GM21576 (cell line): Measurements from ENCODE around the gene SKP1.
A peak's percentile ranks its signal among the peaks of the same experiment; 100 is the strongest.
"Not testable (repeated sequence)": the region's sequence is repeated elsewhere in the genome, so short reads cannot be mapped to it uniquely, and the experiment has no call there.

Source experiments
- ATAC-seq: cut with Tn5 transposase; IDR thresholded peaks from one replicate; pipeline ENCODE4 v1.9.1; 2021; ENCODE audit warnings: mild to moderate bottlenecking, moderate library complexity; ENCODE audit not compliant: unreplicated experiment

SKP1 gene

GRCh38 chr5:134176511-134177368 is at the start of gene SKP1:
SKP1 (minus strand) TSS chr5:134176950; CDS start chr5:134174022, 2,928 bp downstream.
- ATAC-seq: peak; percentile 74

DNA sequence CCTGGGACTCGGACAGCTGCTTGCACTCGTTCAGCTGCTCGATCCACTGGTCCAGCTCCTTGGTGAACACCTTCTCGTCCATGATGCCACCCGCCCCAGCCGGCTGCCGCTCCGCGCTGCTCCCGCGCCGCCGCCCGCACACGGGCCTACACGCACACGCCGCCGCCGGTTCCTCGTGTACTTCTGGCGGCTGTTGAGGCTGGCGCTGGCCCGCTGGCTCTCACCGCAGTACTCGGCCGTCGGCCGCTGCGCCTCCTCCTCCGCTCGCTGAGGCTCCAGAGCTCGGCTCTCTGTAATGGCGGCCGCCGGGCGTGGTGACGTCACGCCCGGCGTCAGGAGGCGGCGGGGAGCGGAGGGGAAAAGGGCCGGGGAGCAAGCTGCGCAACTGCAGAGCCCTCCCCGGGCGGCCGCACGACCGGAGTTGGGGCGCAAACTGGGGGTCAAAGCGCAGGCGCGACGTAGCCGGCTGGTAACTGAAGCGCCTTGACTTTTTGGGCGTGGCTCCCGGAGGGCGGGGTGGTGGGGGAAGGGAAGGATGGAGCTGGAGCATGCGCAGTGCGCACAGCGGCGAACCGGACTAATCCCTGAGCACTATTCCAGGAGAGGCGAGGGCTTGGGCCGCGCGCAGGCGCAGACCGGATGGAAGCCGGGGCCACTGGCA is 49.2 kb upstream of the SKP1 start, which contains the start of gene PPP2CA:
TSS of gene PPP2CA (minus strand) at position 294 of the 661 bp plus-strand sequence. CDS start at position 82, 212 bp downstream.
- peak; percentile 78 for ATAC-seq

GRCh38 chr5:134224888-134225779 is 48.4 kb upstream of the SKP1 start:
- ATAC-seq: peak; percentile 33

DNA sequence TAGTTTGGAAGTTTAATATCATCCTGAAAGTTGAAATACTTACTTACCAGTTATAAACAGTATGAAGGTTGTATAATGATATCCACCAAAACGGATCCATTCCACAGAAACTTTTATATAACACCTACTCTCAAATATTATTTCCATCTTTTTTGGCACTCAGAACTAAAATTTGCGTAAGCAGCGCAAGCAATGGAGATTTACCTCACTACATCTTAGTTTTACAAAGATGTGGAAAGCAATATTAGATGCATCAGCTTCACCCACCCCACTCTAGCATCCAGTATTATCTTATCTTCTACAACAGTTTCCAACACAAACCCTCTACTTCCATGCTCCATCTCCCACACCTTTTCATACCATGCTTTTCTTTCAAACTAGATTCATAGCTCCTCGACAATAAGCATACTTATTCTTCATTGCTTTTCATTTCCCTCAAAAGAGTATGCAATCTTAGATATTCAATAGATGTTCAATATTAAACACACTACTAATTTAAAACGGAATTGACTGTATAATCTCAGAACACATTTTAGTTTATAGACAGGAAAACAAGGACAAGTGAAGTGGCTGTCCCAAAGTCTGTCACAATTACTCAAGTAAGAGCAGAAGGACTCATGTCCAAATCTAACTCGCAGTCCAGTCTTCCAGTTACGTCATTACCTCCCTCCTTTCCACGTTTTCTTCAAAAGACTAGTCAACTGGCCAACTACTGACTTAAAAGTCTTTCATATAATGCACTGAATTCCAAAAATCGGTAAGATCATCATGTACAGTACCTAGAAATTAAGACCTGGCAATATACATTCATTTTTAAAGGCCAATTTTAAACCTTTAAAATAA is 46.9 kb upstream of the SKP1 start:
- no peak for ATAC-seq

DNA sequence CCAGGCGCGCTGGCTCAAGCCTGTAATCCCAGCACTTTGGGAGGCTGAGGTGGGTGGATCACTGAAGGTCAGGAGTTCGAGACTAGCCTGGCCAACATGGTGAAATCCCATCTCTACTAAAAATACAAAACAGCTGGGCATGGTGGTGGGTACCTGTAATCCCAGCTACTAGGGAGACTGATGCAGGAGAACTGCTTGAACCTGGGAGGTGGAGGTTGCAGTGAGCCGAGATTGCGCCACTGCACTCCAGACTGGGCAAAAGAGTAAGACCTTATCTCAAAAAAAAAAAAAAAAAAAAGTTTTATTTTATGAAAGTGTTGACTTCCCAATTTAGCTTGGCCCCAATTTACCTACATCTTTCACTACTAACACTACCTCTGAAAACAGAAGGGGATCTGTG is 44.9 kb upstream of the SKP1 start:
- ATAC-seq: not testable (repeated sequence)

DNA sequence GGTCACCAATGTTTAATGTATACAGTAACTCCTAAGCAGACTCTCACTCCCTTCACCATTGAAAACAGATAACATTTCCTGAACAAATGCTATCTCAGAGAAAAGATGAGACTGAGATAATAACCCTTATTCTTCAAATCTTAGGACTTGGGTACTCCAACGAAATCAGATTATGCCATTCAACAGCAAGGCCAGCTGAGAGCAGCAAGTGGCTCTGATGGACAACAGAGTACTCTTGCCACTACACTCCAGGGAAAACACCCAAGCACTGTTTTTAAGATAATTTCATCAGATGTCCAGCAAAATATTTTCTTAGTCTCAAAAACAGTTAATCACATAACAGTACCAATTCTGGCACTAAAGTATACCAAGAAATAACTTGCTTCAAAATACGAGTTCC is 39.0 kb upstream of the SKP1 start:
- ATAC-seq: no peak

GRCh38 chr5:134211263-134212031 is 34.7 kb upstream of the SKP1 start:
- ATAC-seq: not testable (repeated sequence)

DNA sequence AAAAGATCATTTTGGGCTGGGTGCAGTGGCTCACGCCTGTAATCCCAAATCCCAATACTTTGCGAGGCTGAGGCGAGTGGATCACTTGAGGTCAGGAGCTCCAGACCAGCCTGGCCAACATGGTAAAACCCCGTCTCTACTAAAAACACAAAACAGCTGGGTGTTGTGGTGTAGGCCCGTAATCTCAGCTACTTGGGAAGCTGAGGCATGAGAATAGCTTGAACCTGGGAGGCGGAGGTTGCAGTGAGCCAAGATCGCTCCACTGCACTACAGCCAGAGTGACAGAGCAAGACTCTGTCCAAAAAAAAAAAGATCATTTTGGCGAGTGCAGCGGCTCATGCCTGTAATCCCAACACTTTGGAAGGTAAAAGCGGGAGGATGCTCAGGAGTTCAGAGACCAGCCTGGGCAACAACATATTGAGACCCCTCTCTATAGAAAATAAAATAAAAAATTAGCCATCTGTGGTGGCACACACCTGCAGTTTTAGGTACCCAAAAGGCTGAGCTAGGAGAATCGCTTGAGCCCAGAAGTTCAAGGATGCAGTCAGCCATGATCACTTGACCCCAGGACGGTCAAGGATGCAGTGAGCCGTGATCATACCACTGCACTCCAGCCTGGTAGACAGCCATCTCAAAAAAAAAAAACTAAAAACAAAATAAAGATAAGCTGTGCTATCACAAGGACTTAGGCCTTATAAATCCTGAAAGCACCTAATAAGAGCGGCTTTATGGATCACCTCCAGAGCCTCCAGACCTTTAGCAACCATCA is 32.9 kb upstream of the SKP1 start:
- ATAC-seq: no peak

DNA sequence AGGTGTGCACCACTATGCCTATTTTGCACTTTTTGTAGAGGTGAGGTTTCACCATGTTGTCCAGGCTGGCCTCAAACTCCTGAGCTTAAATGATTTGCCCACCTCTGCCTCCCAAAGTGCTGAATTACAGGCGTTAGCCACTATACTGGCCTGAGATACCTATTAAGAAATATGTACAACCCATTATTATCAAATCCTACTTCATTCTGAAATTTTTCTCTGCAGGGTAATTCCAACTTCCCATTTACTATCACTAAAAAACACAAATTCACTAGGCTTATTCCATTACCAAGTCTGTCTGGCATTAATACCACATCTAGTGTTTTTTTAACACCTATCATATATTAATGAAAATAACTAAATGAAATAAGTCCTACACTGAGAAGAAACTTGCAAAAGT is 30.9 kb upstream of the SKP1 start:
- no peak for ATAC-seq

GRCh38 chr5:134206627-134207160 is 29.9 kb upstream of the SKP1 start:
- ATAC-seq: no peak

GRCh38 chr5:134204575-134204974 is 27.8 kb upstream of the SKP1 start:
- ATAC-seq: no peak

DNA sequence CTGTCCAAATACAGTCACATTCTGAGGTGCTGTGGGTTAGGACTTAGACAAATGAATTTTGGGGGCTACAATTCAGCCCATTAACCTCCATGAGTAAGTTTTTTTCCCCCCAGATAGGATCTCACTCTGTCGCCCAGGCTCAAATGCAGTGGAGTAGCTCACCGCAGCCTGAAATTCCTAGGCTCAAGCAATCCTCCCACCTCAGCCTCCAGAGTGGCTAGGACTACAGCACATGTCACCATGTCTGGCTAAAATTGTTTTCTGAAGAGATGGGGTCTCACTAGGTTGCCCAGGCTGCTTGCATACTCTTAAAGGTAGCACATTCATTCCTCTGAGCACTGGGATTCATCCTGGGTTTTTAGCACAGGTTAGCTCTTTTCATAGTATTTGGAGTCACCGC is 26.9 kb upstream of the SKP1 start:
- no peak for ATAC-seq

DNA sequence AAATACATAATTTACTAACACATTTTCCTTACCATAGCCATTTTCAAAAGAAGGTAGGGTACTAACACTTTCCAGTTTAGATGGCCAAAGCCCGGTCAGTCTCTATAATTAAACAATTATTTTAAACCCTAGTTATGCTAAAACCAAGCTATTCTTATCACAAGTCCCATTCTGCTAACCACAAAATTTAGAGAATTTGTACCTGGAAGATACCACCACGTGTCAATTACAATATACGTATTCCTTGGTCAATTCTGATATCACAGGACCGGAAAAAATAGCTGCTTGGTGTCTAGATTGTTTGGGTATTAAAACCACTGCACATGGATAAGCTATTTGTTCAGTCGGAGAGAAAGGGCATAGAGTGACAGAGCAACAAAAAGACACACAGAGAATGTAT is 18.9 kb upstream of the SKP1 start:
- no peak for ATAC-seq

GRCh38 chr5:134189031-134189430 is 12.3 kb upstream of the SKP1 start:
- no peak for ATAC-seq

GRCh38 chr5:134188092-134188491 is 11.3 kb upstream of the SKP1 start:
- no peak for ATAC-seq

GRCh38 chr5:134184155-134185135 is 7.7 kb upstream of the SKP1 start:
- ATAC-seq: peak; percentile 81

DNA sequence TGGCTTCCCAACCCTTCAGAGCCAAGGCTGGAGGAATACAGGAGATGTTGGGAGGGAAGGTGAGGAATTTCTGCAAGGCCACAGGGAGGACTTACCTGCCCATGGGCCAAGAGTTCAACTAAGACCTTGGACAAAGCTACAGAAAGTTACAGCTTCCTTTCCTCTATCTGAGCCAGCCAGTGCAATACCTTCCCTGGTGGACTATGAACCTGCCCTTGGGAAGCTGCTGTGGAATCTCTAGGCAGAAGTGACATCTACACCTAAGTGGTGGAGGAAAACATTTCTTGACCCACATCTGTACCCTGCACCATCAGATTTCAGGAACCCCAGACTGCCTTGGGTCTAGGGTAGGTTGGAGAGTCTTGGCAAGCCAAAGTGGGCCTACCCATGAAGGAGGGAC is 6.7 kb upstream of the SKP1 start:
- ATAC-seq: no peak
